Medulla oblongata (tissue), 1 donor: Measurements from ENCODE around the gene SCAPER.
"Not testable (repeated sequence)": the region's sequence is repeated elsewhere in the genome, so short reads cannot be mapped to it uniquely, and the experiment has no call there.

Experiments
- DNase-seq: peaks from one replicate; pipeline ENCODE4 v3.0.0-alpha.2; 2015; ENCODE audit errors: extremely low spot score

SCAPER gene

GRCh38 chr15:76787273-76787672 is 117.9 kb downstream of the SCAPER start:
- DNase-seq: no peak

GRCh38 chr15:76776969-76777368 is 128.2 kb downstream of the SCAPER start:
- DNase-seq: no peak

- no peak for DNase-seq
These were observed 128.7 kb downstream of the SCAPER start for GRCh38 chr15:76776480-76776879.

GRCh38 chr15:76773234-76773633 is 131.9 kb downstream of the SCAPER start:
- DNase-seq: no peak

- DNase-seq: no peak
These were observed 132.4 kb downstream of the SCAPER start for GRCh38 chr15:76772776-76773175.

- DNase-seq: no peak
These were observed 141.1 kb downstream of the SCAPER start for GRCh38 chr15:76764004-76764403.

- no peak for DNase-seq
These were observed 141.6 kb downstream of the SCAPER start for GRCh38 chr15:76763554-76763953.

- DNase-seq: no peak
These were observed 148.8 kb downstream of the SCAPER start for GRCh38 chr15:76756381-76756780.

- no peak for DNase-seq
These were observed 151.4 kb downstream of the SCAPER start for GRCh38 chr15:76753771-76754170.

- no peak for DNase-seq
These were observed 152.0 kb downstream of the SCAPER start for GRCh38 chr15:76753131-76753530.

- DNase-seq: no peak
These were observed 152.6 kb downstream of the SCAPER start for GRCh38 chr15:76752549-76752948.

- DNase-seq: no peak
These were observed 167.6 kb downstream of the SCAPER start for GRCh38 chr15:76737573-76737972.

- DNase-seq: not testable (repeated sequence)
These were observed 172.8 kb downstream of the SCAPER start for GRCh38 chr15:76732321-76732720.

GRCh38 chr15:76730262-76730661 is 174.9 kb downstream of the SCAPER start:
- DNase-seq: no peak

GRCh38 chr15:76718863-76719262 is 186.3 kb downstream of the SCAPER start:
- no peak for DNase-seq

GRCh38 chr15:76714950-76715349 is 190.2 kb downstream of the SCAPER start:
- no peak for DNase-seq

- no peak for DNase-seq
These were observed 193.8 kb downstream of the SCAPER start for GRCh38 chr15:76711351-76711827.

- not testable (repeated sequence) for DNase-seq
These were observed 201.1 kb downstream of the SCAPER start for GRCh38 chr15:76704032-76704431.

- no peak for DNase-seq
These were observed 208.3 kb downstream of the SCAPER start for GRCh38 chr15:76696840-76697239.

- DNase-seq: not testable (repeated sequence)
These were observed 212.6 kb downstream of the SCAPER start for GRCh38 chr15:76692546-76692945.

- DNase-seq: not testable (repeated sequence)
These were observed 217.5 kb downstream of the SCAPER start for GRCh38 chr15:76687592-76687991.

- no peak for DNase-seq
These were observed 221.1 kb downstream of the SCAPER start for GRCh38 chr15:76684002-76684401.

- no peak for DNase-seq
These were observed 222.3 kb downstream of the SCAPER start for GRCh38 chr15:76682833-76683232.

- no peak for DNase-seq
These were observed 222.9 kb downstream of the SCAPER start for GRCh38 chr15:76682259-76682658.
